ENCODE measurements around the gene CDC25C. TPM values are rescaled to one million over a fixed set of nuclear protein-coding genes. Genes with fewer than 3 reads are reported as not detected.

CDC25C gene
- total RNA-seq, 2 experiments from 2014 or later = not detected

DNA sequence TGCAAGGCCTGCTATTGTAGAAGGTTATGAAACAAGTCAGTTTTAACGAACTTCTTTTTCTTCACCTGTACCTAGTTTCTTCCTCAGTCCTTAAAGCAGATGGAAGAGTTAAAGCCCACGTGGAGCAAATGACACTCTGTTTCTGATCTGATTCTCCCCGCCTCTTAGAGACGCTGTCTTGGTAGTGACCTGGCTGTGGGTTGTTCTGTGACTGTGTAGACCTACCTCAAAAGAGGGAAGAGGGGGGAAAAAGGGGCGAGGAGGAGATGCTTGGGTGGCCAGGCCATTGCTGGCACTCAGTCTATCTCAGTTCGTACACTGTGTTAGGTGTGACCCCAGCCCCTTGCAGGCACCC lies 57.8 kb downstream of the CDC25C start:
- peaks cover 5% of the 10 kb centered on the region for H3K4me1 Mint-ChIP-seq (ENCODE audit: low read depth)
- no peaks in the 10 kb centered on the region for H3K36me3 ChIP-seq (ENCODE audit: insufficient read depth, low read length)
- no peak overlapping the region for H3K27ac Mint-ChIP-seq
- no peaks in the 10 kb centered on the region for H3K9me3 ChIP-seq (ENCODE audit: control insufficient read depth in 1 of 2, insufficient read depth in 1 of 2, low read length in 2 of 2)
- POLR2A ChIA-PET = no interaction called here
- CTCF ChIA-PET = no interaction called here
- no peak for TF ChIP-seq CTCF (IDR thresholded peaks at IDR 0.05)
- H3K9me3 Mint-ChIP-seq = no peaks in the 10 kb centered on the region
- ATAC-seq (ENCODE audit: poor library complexity) (no peak), DNase-seq (no peak)
- peaks cover 37% of the 10 kb centered on the region for H3K27me3 Mint-ChIP-seq
- H3K27ac ChIP-seq (ENCODE audit: low read depth in 1 of 2, low read length in 2 of 2) = no peak overlapping the region
- H3K36me3 Mint-ChIP-seq (ENCODE audit: low read depth) = no peaks in the 10 kb centered on the region
- intact Hi-C loops (cut with DNase I, micrococcal nuclease) = no loop called here
- peaks cover 7% of the 10 kb centered on the region for H3K4me1 ChIP-seq (ENCODE audit: insufficient read depth, low read length)
- peaks cover 17% of the 10 kb centered on the region in 2 experiments for H3K27me3 ChIP-seq (ENCODE audit: control insufficient read depth in 1 of 2, insufficient read depth in 2 of 2, low read length in 2 of 2)
- no peak overlapping the region for H3K4me3 Mint-ChIP-seq
- H3K4me3 ChIP-seq (ENCODE audit: low read length) = peak overlapping the region; percentile 7

DNA sequence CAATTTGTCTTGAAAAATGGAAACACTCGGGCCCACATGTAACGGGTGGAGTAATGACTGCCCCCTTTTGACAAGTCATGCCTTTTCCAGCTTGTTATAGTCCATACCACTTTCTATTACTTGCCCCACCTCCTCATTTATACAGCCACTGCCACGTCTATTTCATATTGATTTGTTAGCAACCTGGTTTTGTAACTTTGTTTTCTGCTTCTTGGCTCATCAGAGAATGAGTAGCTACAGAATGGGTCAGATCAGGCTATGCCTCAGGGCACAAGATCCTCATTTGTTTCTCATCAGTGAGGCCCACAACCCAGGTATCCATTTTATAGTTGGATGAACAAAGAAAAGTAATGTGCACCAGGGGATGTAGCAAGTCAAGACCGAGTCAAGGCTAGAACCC lies 58.9 kb downstream of the CDC25C start:
- Histone ChIP-seq H3K36me3 (ENCODE audit: insufficient read depth, low read length) (no peaks in the 10 kb centered on the region), H3K27ac (ENCODE audit: low read depth in 1 of 2, low read length in 2 of 2) (no peak overlapping the region), H3K9me3 (ENCODE audit: control insufficient read depth in 1 of 2, insufficient read depth in 1 of 2, low read length in 2 of 2) (no peaks in the 10 kb centered on the region), H3K4me3 (ENCODE audit: low read length) (no peak overlapping the region), H3K27me3 (ENCODE audit: control insufficient read depth in 1 of 2, insufficient read depth in 2 of 2, low read length in 2 of 2) (peaks cover 17 to 19% of the 10 kb centered on the region in 2 experiments), H3K4me1 (ENCODE audit: insufficient read depth, low read length) (peaks cover 7% of the 10 kb centered on the region)
- peaks cover 37% of the 10 kb centered on the region for H3K27me3 Mint-ChIP-seq
- no peak overlapping the region for H3K4me3 Mint-ChIP-seq
- peaks cover 5% of the 10 kb centered on the region for H3K4me1 Mint-ChIP-seq (ENCODE audit: low read depth)
- DNase-seq = no peak
- ATAC-seq (ENCODE audit: poor library complexity) = no peak
- H3K27ac Mint-ChIP-seq = no peak overlapping the region
- no peak for TF ChIP-seq CTCF (IDR thresholded peaks at IDR 0.05)
- H3K9me3 Mint-ChIP-seq = no peaks in the 10 kb centered on the region
- ChIA-PET POLR2A (no interaction called here), CTCF (no interaction called here)
- H3K36me3 Mint-ChIP-seq (ENCODE audit: low read depth) = no peaks in the 10 kb centered on the region
- intact Hi-C loops (cut with DNase I, micrococcal nuclease) = no loop called here

DNA sequence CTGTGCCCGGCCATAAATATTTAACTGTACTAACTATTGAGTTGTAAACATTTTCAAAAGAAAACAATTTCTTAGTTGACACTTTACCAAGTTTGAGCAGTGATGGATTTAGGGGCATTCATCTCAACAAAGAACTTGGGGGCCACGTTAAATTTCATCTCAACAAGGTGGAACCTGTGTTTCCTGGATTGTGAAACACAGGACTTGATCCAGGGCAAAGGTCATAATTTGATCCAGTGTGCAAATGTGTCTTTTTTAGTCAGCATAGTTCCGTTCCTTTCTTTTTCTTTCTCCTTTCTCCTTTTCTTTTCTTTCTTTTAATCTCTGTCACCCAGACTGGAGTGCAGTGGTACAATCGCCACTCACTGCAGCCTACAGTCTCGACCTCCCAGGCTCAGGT lies 60.3 kb downstream of the CDC25C start:
- H3K4me3 Mint-ChIP-seq = no peak overlapping the region
- no peak overlapping the region for H3K27ac Mint-ChIP-seq
- H3K36me3 Mint-ChIP-seq (ENCODE audit: low read depth) = no peaks in the 10 kb centered on the region
- peaks cover 17 to 20% of the 10 kb centered on the region in 2 experiments for H3K27me3 ChIP-seq (ENCODE audit: control insufficient read depth in 1 of 2, insufficient read depth in 2 of 2, low read length in 2 of 2)
- peaks cover 34% of the 10 kb centered on the region for H3K27me3 Mint-ChIP-seq
- ChIA-PET POLR2A (no interaction called here), CTCF (no interaction called here)
- peaks cover 5% of the 10 kb centered on the region for H3K4me1 Mint-ChIP-seq (ENCODE audit: low read depth)
- H3K4me1 ChIP-seq (ENCODE audit: insufficient read depth, low read length) = peaks cover 7% of the 10 kb centered on the region
- intact Hi-C loops (cut with DNase I, micrococcal nuclease) = no loop called here
- H3K4me3 ChIP-seq (ENCODE audit: low read length) = no peak overlapping the region
- H3K36me3 ChIP-seq (ENCODE audit: insufficient read depth, low read length) = no peaks in the 10 kb centered on the region
- ATAC-seq (ENCODE audit: poor library complexity) (no peak), DNase-seq (no peak)
- no peak for TF ChIP-seq CTCF (IDR thresholded peaks at IDR 0.05)
- no peaks in the 10 kb centered on the region for H3K9me3 Mint-ChIP-seq
- no peaks in the 10 kb centered on the region for H3K9me3 ChIP-seq (ENCODE audit: control insufficient read depth in 1 of 2, insufficient read depth in 1 of 2, low read length in 2 of 2)
- no peak overlapping the region for H3K27ac ChIP-seq (ENCODE audit: low read depth in 1 of 2, low read length in 2 of 2)
